Activated CD4-positive, alpha-beta T cell treated with anti-CD3 and anti-CD28 coated beads, Interleukin-2, amount 50 U/mL, for 48 hours (primary cell): ENCODE data around the gene BDP1.
"Not testable (repeated sequence)": the region's sequence is repeated elsewhere in the genome, so short reads cannot be mapped to it uniquely, and the experiment has no call there.

Experiments used
- DNase-seq, 2 experiments: peaks; one replicate each; pipeline ENCODE4 v3.0.0-alpha.2; 2020

Gene BDP1

GRCh38 chr5:71460693-71461092, 5.2 kb downstream of the BDP1 start:
- DNase-seq = no peak

- DNase-seq = no peak
These were observed 5.9 kb downstream of the BDP1 start for GRCh38 chr5:71461360-71461759.

DNA sequence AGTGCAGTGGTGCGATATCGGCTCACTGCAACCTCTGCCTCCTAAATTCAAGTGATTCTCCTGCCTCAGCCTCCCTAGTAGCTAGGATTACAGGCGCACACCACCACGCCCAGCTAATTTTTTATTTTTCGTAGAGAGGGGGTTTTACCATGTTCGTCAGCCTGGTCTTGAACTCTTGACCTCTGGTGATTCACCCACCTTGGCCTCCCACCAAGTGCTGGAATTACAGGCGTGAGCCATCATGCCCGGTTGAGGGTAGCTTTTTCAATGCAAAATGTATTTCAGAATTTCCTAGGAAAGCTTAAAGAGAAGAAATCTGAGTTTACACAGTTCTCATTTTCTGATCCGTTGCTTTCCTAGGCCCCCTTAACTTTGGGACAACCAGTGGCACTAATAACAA, 15.7 kb downstream of the BDP1 start:
- no peak for DNase-seq

DNA sequence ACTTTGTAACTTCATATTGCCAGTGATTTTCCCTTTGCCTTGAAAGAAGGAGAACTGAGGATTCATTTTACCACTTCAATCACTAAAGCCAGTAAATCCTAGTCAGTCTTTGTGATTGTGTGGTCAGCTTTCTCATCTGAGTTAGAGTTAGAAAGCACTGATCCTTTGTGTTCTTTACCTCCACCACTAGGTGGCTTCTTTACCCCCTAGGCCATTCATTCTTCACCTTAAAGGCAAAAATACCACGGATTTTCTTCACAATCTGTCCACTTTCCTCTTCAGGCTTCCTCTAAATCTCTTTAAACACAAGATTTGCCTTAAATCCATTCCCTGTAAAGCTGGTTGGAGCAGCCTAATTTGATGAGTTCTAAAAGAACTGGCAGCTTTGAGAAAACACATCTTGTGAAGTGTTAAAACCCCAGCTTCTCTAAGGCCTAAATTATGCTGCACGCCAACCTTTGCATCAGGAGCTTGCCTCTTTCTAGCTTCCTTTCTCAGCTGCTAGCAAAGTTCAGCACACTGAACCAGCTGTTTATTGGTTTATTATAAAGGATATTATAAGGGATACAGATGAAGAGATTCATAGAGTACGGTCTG, 20.4 kb downstream of the BDP1 start:
- no peak for DNase-seq

GRCh38 chr5:71481441-71481840, 26.0 kb downstream of the BDP1 start:
- DNase-seq = no peak

- no peak for DNase-seq
These were observed 26.7 kb downstream of the BDP1 start for GRCh38 chr5:71482132-71482531.

- DNase-seq = no peak
These were observed 27.9 kb downstream of the BDP1 start for GRCh38 chr5:71483355-71483754.

DNA sequence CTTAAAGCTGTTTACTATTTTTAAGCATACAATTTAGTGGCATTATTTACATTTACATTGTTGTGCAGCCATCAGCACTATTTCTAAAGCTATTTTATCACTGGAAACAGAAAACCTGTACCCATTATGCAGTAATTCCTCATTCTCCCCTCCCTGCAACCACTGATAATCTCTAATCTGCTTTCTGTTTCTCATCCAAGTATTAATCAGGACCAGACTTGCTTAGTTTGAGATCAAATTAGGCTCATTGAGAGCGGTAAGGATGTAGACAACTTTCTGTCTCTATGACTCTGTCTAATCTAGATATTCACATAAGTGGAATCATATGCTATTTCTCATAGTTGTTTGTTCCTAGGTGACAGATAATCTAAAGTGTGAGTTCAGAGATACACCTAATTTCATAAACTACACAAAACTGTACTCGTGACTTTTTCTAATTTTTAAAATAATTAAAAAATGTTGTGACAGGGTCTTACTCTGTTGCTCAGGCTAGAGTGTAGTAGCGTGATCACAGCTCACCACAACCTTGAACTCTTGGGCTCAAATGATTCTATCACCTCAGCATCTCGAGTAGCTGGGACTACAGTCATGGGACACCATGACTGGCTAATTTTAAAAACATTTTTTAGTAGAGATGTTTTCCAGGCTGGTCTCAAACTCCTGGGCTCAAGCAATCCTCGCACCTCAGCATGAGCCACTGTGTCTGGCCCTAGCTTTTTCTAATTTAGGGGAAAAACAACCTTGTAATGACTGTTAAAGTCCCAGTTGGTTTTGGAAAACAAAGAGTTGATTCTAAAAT, 37.6 kb downstream of the BDP1 start:
- DNase-seq = no peak

DNA sequence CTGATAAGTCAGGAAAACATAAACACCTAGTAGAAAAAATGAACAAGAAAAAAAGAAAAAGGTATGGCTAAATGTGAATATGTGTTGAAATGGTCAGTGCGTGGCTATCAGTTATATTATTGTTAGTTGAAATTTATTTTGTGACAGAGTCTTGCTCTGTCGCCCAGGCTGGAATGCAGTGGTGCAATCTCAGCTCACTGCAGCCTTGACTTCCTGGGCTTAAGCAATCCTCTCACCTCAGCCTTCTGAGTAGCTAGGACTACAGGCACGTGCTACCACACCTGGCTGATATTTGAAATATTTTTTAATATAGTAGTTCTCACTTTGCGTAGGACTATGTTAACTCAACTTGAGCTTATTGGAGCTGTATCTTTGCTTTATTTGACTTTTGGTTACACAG, 38.8 kb downstream of the BDP1 start:
- not testable (repeated sequence) for DNase-seq

DNA sequence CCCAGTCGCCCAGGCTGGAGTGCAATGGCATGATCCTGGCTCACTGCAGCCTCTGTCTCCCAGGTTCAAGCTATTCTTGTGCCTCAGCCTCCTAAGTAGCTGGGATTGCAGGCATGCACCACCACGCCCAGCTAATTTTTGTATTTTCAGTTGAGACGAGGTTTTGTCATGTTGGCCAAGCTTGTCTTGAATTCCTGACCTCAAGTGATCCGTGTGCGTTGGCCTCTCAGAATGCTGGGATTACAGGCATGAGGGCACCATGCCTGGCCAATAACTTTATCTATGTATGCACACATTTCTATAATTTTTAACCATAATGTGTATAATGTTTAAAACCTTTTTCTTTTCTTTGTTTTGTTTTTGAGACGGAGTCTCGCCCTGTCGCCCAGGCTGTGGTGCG, 43.3 kb downstream of the BDP1 start:
- not testable (repeated sequence) for DNase-seq

GRCh38 chr5:71503536-71503935, 48.1 kb downstream of the BDP1 start:
- DNase-seq = no peak

GRCh38 chr5:71522151-71522550, 66.7 kb downstream of the BDP1 start:
- no peak for DNase-seq

DNA sequence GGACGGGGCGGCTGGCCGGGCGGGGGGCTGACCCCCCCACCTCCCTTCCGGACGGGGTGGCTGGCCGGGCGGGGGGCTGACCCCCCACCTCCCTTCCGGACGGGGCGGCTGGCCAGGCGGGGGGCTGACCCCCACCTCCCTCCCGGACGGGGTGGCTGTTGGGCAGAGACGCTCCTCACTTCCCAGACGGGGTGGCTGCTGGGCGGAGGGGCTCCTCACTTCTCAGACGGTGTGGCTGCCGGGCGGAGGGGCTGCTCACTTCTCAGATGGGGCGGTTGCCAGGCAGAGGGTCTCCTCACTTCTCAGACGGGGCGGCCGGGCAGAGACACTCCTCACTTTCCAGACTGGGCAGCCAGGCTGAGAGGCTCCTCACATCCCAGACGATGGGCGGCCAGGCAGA, 70.2 kb downstream of the BDP1 start:
- DNase-seq = not testable (repeated sequence)

DNA sequence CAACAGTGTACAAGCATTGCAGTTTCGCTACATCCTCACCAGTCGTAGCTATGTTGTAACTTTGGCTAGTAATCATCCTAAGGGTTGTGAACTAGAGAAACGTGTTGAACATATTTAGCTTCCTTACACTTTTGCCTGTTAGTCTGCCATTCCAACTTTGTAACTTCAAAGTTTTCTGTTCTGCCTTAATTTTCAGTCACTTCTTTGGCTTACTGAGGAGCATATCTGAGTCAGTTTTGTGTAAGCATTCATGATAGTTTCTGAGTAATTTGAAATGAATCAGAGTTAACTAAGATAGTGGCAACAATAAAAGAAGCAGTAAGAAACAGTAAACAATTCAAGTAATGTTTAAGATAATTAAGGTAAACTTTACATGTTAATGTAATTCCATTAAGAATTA, 72.8 kb downstream of the BDP1 start:
- DNase-seq = no peak

DNA sequence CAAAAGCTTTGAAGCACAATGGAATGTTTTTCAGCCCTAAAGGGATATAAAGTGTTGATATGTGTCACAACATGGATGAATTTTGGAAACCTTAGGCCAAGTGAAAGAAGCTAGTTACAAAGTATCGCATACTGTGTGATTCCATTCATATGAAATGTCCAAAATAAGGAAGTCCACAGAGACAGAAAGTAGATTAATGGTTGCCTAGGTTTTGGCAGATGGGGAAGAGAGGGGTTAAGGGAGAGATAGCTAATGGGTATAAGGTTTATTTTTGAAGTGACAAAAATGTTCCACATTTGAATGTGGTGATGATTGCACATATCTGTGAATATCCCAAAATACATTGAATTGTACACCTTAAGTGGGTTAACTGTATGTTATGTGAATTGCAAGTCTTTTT, 74.2 kb downstream of the BDP1 start:
- no peak for DNase-seq

DNA sequence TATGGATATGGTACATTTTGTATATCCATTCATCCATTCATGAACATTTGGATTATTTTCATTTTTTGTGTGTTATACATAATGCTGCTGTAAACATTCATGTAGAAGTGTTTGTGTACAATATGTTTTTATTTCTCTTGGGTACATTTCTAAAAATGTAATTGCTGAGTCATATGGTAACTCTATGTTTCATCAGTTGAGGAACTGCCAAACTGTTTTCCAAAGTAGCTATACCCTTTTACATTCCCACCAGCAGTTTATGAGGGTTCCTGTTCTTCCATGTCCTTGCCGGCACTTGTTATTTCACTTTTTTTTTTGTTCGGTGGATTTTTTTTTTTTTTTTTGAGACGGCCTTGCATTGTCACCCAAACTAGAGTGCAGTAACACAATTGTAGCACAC, 77.7 kb downstream of the BDP1 start:
- DNase-seq = no peak

DNA sequence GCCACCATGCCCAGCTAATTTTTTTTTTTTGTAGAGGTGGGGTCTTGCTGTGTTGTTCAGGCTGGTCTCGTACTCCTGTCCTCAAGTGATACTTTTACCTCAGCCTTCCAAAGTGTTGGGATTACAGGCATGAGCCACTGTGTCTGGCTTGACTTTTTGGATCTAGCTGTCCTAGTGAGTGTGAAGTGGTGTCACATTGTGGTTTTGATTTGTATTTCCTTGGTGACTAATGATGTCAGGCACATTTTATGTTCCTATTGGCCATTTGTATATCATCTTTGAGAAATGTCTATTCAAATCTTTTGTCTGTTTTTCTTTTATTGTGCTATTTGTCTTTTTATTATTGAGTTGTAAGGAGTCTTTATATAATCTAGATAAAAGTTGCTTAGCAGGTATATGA, 78.2 kb downstream of the BDP1 start:
- no peak for DNase-seq

GRCh38 chr5:71537687-71538086, 82.2 kb downstream of the BDP1 start:
- DNase-seq = no peak

DNA sequence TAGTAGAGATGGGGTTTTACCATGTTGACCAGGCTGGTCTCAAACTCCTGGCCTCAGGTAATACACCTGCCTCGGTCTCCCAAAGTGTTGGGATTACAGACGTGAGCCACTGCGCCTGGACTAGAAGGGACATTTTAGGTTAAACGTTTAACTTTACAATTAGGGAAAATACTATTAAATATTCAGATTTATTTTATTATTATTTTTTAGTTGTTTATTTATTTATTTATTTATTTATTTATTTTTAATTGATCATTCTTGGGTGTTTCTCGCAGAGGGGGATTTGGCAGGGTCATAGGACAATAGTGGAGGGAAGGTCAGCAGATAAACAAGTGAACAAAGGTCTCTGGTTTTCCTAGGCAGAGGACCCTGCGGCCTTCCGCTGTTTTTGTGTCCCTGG, 95.4 kb downstream of the BDP1 start:
- not testable (repeated sequence) for DNase-seq

GRCh38 chr5:71551582-71551981, 96.1 kb downstream of the BDP1 start:
- DNase-seq = not testable (repeated sequence)

- DNase-seq = not testable (repeated sequence)
These were observed 96.7 kb downstream of the BDP1 start for GRCh38 chr5:71552026-71552749.

DNA sequence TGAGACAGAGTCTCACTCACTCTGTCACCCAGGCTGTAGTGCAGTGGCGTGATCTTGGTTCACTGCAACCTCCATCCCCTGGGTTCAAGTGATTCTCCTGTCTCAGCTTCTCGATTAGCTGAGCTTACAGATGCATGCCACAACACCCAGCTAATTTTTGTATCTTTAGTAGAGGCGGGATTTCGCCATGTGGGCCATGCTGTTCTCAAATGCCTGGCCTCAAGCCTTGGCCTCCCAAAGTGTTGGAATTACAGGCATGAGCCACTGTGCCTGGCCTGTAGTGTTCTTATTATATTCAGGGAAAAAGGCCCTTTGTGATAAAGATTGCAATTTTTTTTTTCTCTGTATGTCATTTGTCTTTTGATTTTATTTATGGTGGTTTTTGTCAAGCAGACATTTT, 107.7 kb downstream of the BDP1 start:
- no peak for DNase-seq

DNA sequence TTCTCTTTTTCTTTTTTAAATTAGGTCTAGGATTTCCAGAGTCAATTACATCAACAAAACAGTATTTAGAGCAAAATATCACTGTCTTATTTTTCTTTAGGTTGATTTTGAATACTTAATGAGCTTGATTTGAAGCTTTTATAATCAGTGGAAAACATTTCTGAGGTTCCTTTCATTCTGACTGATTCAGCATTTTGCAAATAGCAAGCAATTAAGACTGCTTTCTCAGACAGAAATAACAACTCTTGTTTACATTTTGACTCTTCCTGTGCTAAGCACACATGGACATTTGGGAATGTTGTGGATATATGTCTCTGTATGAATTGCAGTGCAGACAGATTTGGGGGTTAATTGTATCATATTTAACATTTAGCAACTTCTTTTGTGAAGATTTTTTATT, 109.4 kb downstream of the BDP1 start:
- DNase-seq = no peak
